HG03135 (cell line): ENCODE results near the gene CEP162.
"Not testable (repeated sequence)": the region's sequence is repeated elsewhere in the genome, so short reads cannot be mapped to it uniquely, and the experiment has no call there.

Source experiments
- ATAC-seq: cut with Tn5 transposase; IDR thresholded peaks from one replicate; pipeline ENCODE4 v1.9.1; 2021; ENCODE audit warnings: mild to moderate bottlenecking, moderate library complexity; ENCODE audit not compliant: unreplicated experiment

CEP162 gene

GRCh38 chr6:84089081-84089480 lies 138.4 kb downstream of the CEP162 start:
- ATAC-seq: no peak

GRCh38 chr6:84086545-84087429 lies 140.7 kb downstream of the CEP162 start:
- ATAC-seq: no peak

- no peak for ATAC-seq
These were observed 141.4 kb downstream of the CEP162 start for GRCh38 chr6:84086056-84086455.

GRCh38 chr6:84084705-84085104 lies 142.7 kb downstream of the CEP162 start:
- not testable (repeated sequence) for ATAC-seq

- no peak for ATAC-seq
These were observed 144.7 kb downstream of the CEP162 start for GRCh38 chr6:84082689-84083265.

GRCh38 chr6:84081222-84081621 lies 146.2 kb downstream of the CEP162 start:
- ATAC-seq: no peak

GRCh38 chr6:84078335-84078734 lies 149.1 kb downstream of the CEP162 start:
- no peak for ATAC-seq

GRCh38 chr6:84077645-84078044 lies 149.8 kb downstream of the CEP162 start:
- ATAC-seq: no peak

- ATAC-seq: no peak
These were observed 152.3 kb downstream of the CEP162 start for GRCh38 chr6:84074988-84075781.
